ENCODE measurements around the gene PPP5C. TPM values are rescaled to one million over a fixed set of nuclear protein-coding genes. Genes with fewer than 3 reads are reported as not detected.

The PPP5C gene
- total and polyA plus RNA-seq, 2 of the 13 experiments (the other 11 are each of a cell fraction or from before 2014, with no cell fraction given) = 41.6 to 67.9 TPM

- peak; percentile 64; the same call in 1 of the 2 replicates for TF ChIP-seq ZNF512B (CRISPR knock-in tag; IDR thresholded peaks at IDR 0.05; ENCODE audit: borderline replicate concordance)
- peak; percentile 61 to 94; a peak in 3 of 4 replicates for TF ChIP-seq HMGXB4 (CRISPR knock-in tag; IDR thresholded peaks at IDR 0.05; ENCODE audit: borderline replicate concordance in 1 of 2, low read depth in 1 of 2)
- TF ChIP-seq ZNF468 (CRISPR knock-in tag; IDR thresholded peaks at IDR 0.05) = peak; percentile 76; the same call in 1 of the 2 replicates
- TF ChIP-seq SYNCRIP (IDR thresholded peaks at IDR 0.05; ENCODE audit: insufficient read depth, low read depth, low read length) = no peak
- TF ChIP-seq IRX3 (CRISPR knock-in tag; IDR thresholded peaks at IDR 0.05; ENCODE audit: borderline replicate concordance, low read depth) = no peak
- no peak for TF ChIP-seq NR2F1 (CRISPR knock-in tag; IDR thresholded peaks at IDR 0.05)
These were observed 57.3 kb downstream of the PPP5C start (continued) for GRCh38 chr19:46404055-46404752.
